Peyer's patch (tissue), 4 donors: ENCODE measurements around the gene ATP4A. TPM values are rescaled to one million over a fixed set of nuclear protein-coding genes. Genes with fewer than 3 reads are reported as not detected.

Experiments
- DNase-seq, 3 donors: peaks; one replicate each; pipeline ENCODE4 v3.0.0-alpha.2; 2017 to 2019
- H3K27ac ChIP-seq, 4 donors: fragments of 200-600 bp; sonication (generic); one replicate each; pipeline ENCODE4 v1.5.1; 2016 to 2019
- H3K27me3 ChIP-seq, 2 donors: fragments of 200-600 bp; sonication (generic); one replicate each; pipeline ENCODE4 v1.5.1; 2019
- H3K36me3 ChIP-seq, 3 donors: fragments of 200-600 bp; sonication (generic); one replicate each; pipeline ENCODE4 v1.5.1; 2016 to 2019
- H3K4me1 ChIP-seq, 4 donors: fragments of 200-600 bp; sonication (generic); one replicate each; pipeline ENCODE4 v1.5.1; 2016 to 2019
- H3K4me3 ChIP-seq, 4 donors: fragments of 200-600 bp; sonication (generic); 1 replicate in 3 of 4; 2 replicates in 1 of 4; pipeline ENCODE4 v1.5.1; 2016 to 2019; ENCODE audit warnings: mild to moderate bottlenecking in 1 of 4
- H3K9me3 ChIP-seq, 4 donors: fragments of 200-600 bp; sonication (generic); one replicate each; pipeline ENCODE4 v1.5.1; 2016 to 2019; ENCODE audit warnings: mild to moderate bottlenecking in 1 of 4
- CTCF ChIP-seq, 6 experiments: fragments of 450-650 bp in 4 of 6; fragments of 200-600 bp in 2 of 6; sonication (generic) in 1 of 6; IDR thresholded peaks; one replicate each; pipeline ENCODE4 v1.5.1; 2017 to 2019; ENCODE audit warnings: antibody characterized with exemption in 6 of 6, mild to moderate bottlenecking in 3 of 6, moderate library complexity in 1 of 6
- POLR2A ChIP-seq, 2 donors: fragments of 450-650 bp; IDR thresholded peaks; one replicate each; pipeline ENCODE4 v1.5.1; 2017; ENCODE audit warnings: antibody characterized with exemption in 2 of 2, mild to moderate bottlenecking in 2 of 2, moderate library complexity in 2 of 2
- total RNA-seq, 4 donors: library from RNA; depleted of rRNA; stranded (reverse); fragments of >200 nt; gene quantifications; one replicate each; pipeline ENCODE4 v1.1.0, GENCODE V29; 2016

Gene ATP4A
- total RNA-seq, 4 donors from 2014 or later = not detected

- Histone ChIP-seq H3K27ac (no peak overlapping the region), H3K36me3 (no peaks in the 10 kb centered on the region), H3K27me3 (no peaks in the 10 kb centered on the region), H3K4me3 (no peak overlapping the region), H3K4me1 (no peaks in the 10 kb centered on the region), H3K9me3 (no peaks in the 10 kb centered on the region)
- DNase-seq = no peak
- no peak for TF ChIP-seq CTCF (IDR thresholded peaks at IDR 0.05)
- TF ChIP-seq POLR2A (IDR thresholded peaks at IDR 0.05) = no peak
Observed at GRCh38 chr19:35516310-35516709, 47.1 kb downstream of the ATP4A start.

GRCh38 chr19:35514282-35514809, 49.1 kb downstream of the ATP4A start:
- no peak for TF ChIP-seq CTCF (IDR thresholded peaks at IDR 0.05)
- no peak for TF ChIP-seq POLR2A (IDR thresholded peaks at IDR 0.05)
- H3K27me3 ChIP-seq = no peaks in the 10 kb centered on the region
- H3K9me3 ChIP-seq = no peaks in the 10 kb centered on the region
- H3K4me3 ChIP-seq = no peak overlapping the region
- no peak overlapping the region for H3K27ac ChIP-seq
- DNase-seq = no peak
- H3K4me1 ChIP-seq = peaks cover 0 to 13% (median 3%) of the 10 kb centered on the region in 4 donors
- no peaks in the 10 kb centered on the region for H3K36me3 ChIP-seq

GRCh38 chr19:35513628-35514281, 49.7 kb downstream of the ATP4A start, which contains the start of gene DMKN:
TSS of gene DMKN (minus strand) at chr19:35513649. CDS start at chr19:35513475, 174 bp downstream.
- no peaks in the 10 kb centered on the region for H3K9me3 ChIP-seq
- no peaks in the 10 kb centered on the region for H3K27me3 ChIP-seq
- peaks cover 0 to 13% (median 3%) of the 10 kb centered on the region in 4 donors for H3K4me1 ChIP-seq
- DNase-seq = no peak
- H3K4me3 ChIP-seq = no peak within 1 kb of the TSS
- H3K36me3 ChIP-seq = no peaks in the 10 kb centered on the region
- TF ChIP-seq POLR2A (IDR thresholded peaks at IDR 0.05) = no peak
- no peak for TF ChIP-seq CTCF (IDR thresholded peaks at IDR 0.05)
- H3K27ac ChIP-seq = no peak within 1 kb of the TSS

GRCh38 chr19:35512831-35513627, 50.4 kb downstream of the ATP4A start:
- H3K36me3 ChIP-seq = no peaks in the 10 kb centered on the region
- H3K27ac ChIP-seq = no peak overlapping the region
- peaks cover 0 to 13% (median 3%) of the 10 kb centered on the region in 4 donors for H3K4me1 ChIP-seq
- no peaks in the 10 kb centered on the region for H3K27me3 ChIP-seq
- H3K4me3 ChIP-seq = no peak overlapping the region
- TF ChIP-seq CTCF (IDR thresholded peaks at IDR 0.05) (no peak), POLR2A (IDR thresholded peaks at IDR 0.05) (no peak)
- H3K9me3 ChIP-seq = no peaks in the 10 kb centered on the region
- DNase-seq = no peak

GRCh38 chr19:35511337-35511736, 52.1 kb downstream of the ATP4A start:
- no peak for TF ChIP-seq CTCF (IDR thresholded peaks at IDR 0.05)
- no peak for TF ChIP-seq POLR2A (IDR thresholded peaks at IDR 0.05)
- H3K4me1 ChIP-seq = peaks cover 0 to 13% (median 3%) of the 10 kb centered on the region in 4 donors
- H3K9me3 ChIP-seq = no peaks in the 10 kb centered on the region
- H3K4me3 ChIP-seq = no peak overlapping the region
- no peak overlapping the region for H3K27ac ChIP-seq
- H3K36me3 ChIP-seq = no peaks in the 10 kb centered on the region
- DNase-seq = no peak
- H3K27me3 ChIP-seq = no peaks in the 10 kb centered on the region
